NCI-H2107 (cell line): Measurements from ENCODE around the gene ADPRH.
"Not testable (repeated sequence)": the region's sequence is repeated elsewhere in the genome, so short reads cannot be mapped to it uniquely, and the experiment has no call there.

Experiments used
- DNase-seq: peaks from one replicate; lab custom pipeline; 2025; lab: John Stamatoyannopoulos, UW

The ADPRH gene

GRCh38 chr3:119559441-119559963 lies 19.8 kb upstream of the ADPRH start, which contains the start of gene CD80:
CD80 (minus strand) TSS chr3:119559614; CDS start chr3:119557728, 1,886 bp downstream.
- no peak for DNase-seq

GRCh38 chr3:119560160-119560559 lies 19.1 kb upstream of the ADPRH start:
- DNase-seq, result no peak

- DNase-seq, result no peak
Measured at GRCh38 chr3:119562307-119562961, 16.9 kb upstream of the ADPRH start.

GRCh38 chr3:119563334-119563733 lies 16.0 kb upstream of the ADPRH start:
- not testable (repeated sequence) for DNase-seq

- DNase-seq, result no peak
Measured at GRCh38 chr3:119569156-119569555, 10.1 kb upstream of the ADPRH start.

- no peak for DNase-seq
Measured at GRCh38 chr3:119570229-119570628, 9.1 kb upstream of the ADPRH start.

- DNase-seq, result no peak
Measured at GRCh38 chr3:119571230-119571629, 8.1 kb upstream of the ADPRH start.

GRCh38 chr3:119571688-119572087 lies 7.6 kb upstream of the ADPRH start:
- no peak for DNase-seq

GRCh38 chr3:119575507-119575906 lies 3.8 kb upstream of the ADPRH start:
- no peak for DNase-seq

- DNase-seq, result no peak
Measured at GRCh38 chr3:119580067-119580760, 922 bp downstream of the ADPRH start.

GRCh38 chr3:119582178-119582577 lies 2.9 kb downstream of the ADPRH start:
- DNase-seq, result no peak

GRCh38 chr3:119585208-119585607 lies 5.9 kb downstream of the ADPRH start:
- no peak for DNase-seq

- DNase-seq, result no peak
Measured at GRCh38 chr3:119585856-119586570, 6.7 kb downstream of the ADPRH start.

- DNase-seq, result no peak
Measured at GRCh38 chr3:119586733-119587172, 7.5 kb downstream of the ADPRH start.

- DNase-seq, result no peak
Measured at GRCh38 chr3:119588112-119588511, 8.8 kb downstream of the ADPRH start.

- DNase-seq, result no peak
Measured at GRCh38 chr3:119589102-119589773, 9.9 kb downstream of the ADPRH start.

GRCh38 chr3:119590706-119591105 lies 11.4 kb downstream of the ADPRH start:
- no peak for DNase-seq

- no peak for DNase-seq
Measured at GRCh38 chr3:119592861-119593260, 13.6 kb downstream of the ADPRH start.

GRCh38 chr3:119594066-119594465 lies 14.8 kb downstream of the ADPRH start:
- DNase-seq, result no peak

GRCh38 chr3:119594929-119595328 lies 15.6 kb downstream of the ADPRH start:
- not testable (repeated sequence) for DNase-seq

- no peak for DNase-seq
Measured at GRCh38 chr3:119595639-119596334, 16.5 kb downstream of the ADPRH start.
